Progenitor cell of endocrine pancreas (in vitro differentiated cells): Measurements from ENCODE around the gene LAMB1. TPM values are rescaled to one million over a fixed set of nuclear protein-coding genes. Genes with fewer than 3 reads are reported as not detected.
A peak's percentile ranks its signal among the peaks of the same experiment; 100 is the strongest.

Source experiments
- DNase-seq: peaks from one replicate; pipeline ENCODE4 v3.0.0; 2021; ENCODE audit warnings: low spot score; ENCODE audit not compliant: unreplicated experiment
- H3K27ac Mint-ChIP-seq: 2 replicates; pipeline ENCODE4 v1.8.0; 2021; ENCODE audit warnings: mild to moderate bottlenecking, moderate library complexity, mixed read lengths
- H3K27me3 Mint-ChIP-seq: 2 replicates; pipeline ENCODE4 v1.8.0; 2021; ENCODE audit warnings: mixed read lengths
- H3K36me3 Mint-ChIP-seq: 2 replicates; pipeline ENCODE4 v1.8.0; 2022; ENCODE audit warnings: mixed read lengths; ENCODE audit not compliant: insufficient read depth
- H3K4me1 Mint-ChIP-seq: 2 replicates; pipeline ENCODE4 v1.8.0; 2021; ENCODE audit warnings: low read depth, mixed read lengths
- H3K4me3 Mint-ChIP-seq: 2 replicates; pipeline ENCODE4 v1.8.0; 2021; ENCODE audit warnings: low read depth, mild to moderate bottlenecking, moderate library complexity, mixed read lengths
- H3K9me3 Mint-ChIP-seq: 2 replicates; pipeline ENCODE4 v1.8.0; 2021; ENCODE audit warnings: low read depth, mixed read lengths
- CTCF ChIP-seq: fragments of 200-600 bp; sonication (generic); IDR thresholded peaks from one replicate; pipeline ENCODE4 v1.5.0; 2021; ENCODE audit warnings: antibody characterized with exemption, mild to moderate bottlenecking; ENCODE audit not compliant: unreplicated experiment
- total RNA-seq: library from RNA; stranded (reverse); gene quantifications from 2 replicates; pipeline ENCODE4 v1.2.1, GENCODE V29; 2021

The LAMB1 gene
- total RNA-seq, 1 donor from 2014 or later, result 275 TPM

- Mint-ChIP-seq H3K27ac (no peak overlapping the region), H3K27me3 (no peaks in the 10 kb centered on the region), H3K4me1 (no peaks in the 10 kb centered on the region), H3K4me3 (no peak overlapping the region), H3K9me3 (no peaks in the 10 kb centered on the region), H3K36me3 (peaks cover 36% of the 10 kb centered on the region)
- DNase-seq, result no peak
- no peak for TF ChIP-seq CTCF
These were observed 25.9 kb downstream of the LAMB1 start for GRCh38 chr7:107977048-107977447.

- Mint-ChIP-seq H3K4me3 (no peak overlapping the region), H3K27me3 (no peaks in the 10 kb centered on the region), H3K4me1 (no peaks in the 10 kb centered on the region), H3K9me3 (no peaks in the 10 kb centered on the region), H3K36me3 (peaks cover 36% of the 10 kb centered on the region), H3K27ac (no peak overlapping the region)
- TF ChIP-seq CTCF, result no peak
- no peak for DNase-seq
These were observed 26.3 kb downstream of the LAMB1 start for GRCh38 chr7:107976620-107977019.

- H3K36me3 Mint-ChIP-seq, result peaks cover 41% of the 10 kb centered on the region
- no peaks in the 10 kb centered on the region for H3K9me3 Mint-ChIP-seq
- no peak for TF ChIP-seq CTCF
- no peaks in the 10 kb centered on the region for H3K27me3 Mint-ChIP-seq
- H3K27ac Mint-ChIP-seq, result peak overlapping the region; percentile 56
- no peak overlapping the region for H3K4me3 Mint-ChIP-seq
- DNase-seq, result no peak
- H3K4me1 Mint-ChIP-seq, result no peaks in the 10 kb centered on the region
These were observed 27.5 kb downstream of the LAMB1 start for GRCh38 chr7:107975394-107976013.

- Mint-ChIP-seq H3K27me3 (no peaks in the 10 kb centered on the region), H3K9me3 (no peaks in the 10 kb centered on the region), H3K36me3 (peaks cover 40% of the 10 kb centered on the region), H3K27ac (no peak overlapping the region), H3K4me1 (no peaks in the 10 kb centered on the region), H3K4me3 (no peak overlapping the region)
- no peak for TF ChIP-seq CTCF
- no peak for DNase-seq
These were observed 29.1 kb downstream of the LAMB1 start for GRCh38 chr7:107973861-107974260.

- TF ChIP-seq CTCF, result no peak
- Mint-ChIP-seq H3K27me3 (no peaks in the 10 kb centered on the region), H3K4me1 (no peaks in the 10 kb centered on the region), H3K4me3 (no peak overlapping the region), H3K36me3 (peaks cover 37% of the 10 kb centered on the region), H3K27ac (no peak overlapping the region), H3K9me3 (no peaks in the 10 kb centered on the region)
- no peak for DNase-seq
These were observed 30.0 kb downstream of the LAMB1 start for GRCh38 chr7:107972941-107973376.
